Neuronal stem cell (in vitro differentiated cells): ENCODE results near the gene RFTN2.
A peak's percentile ranks its signal among the peaks of the same experiment; 100 is the strongest.

Experiments used
- DNase-seq: peaks from one replicate; pipeline ENCODE4 v3.0.0-alpha.2; 2013; ENCODE audit warnings: low spot score
- H2AFZ ChIP-seq: one replicate; pipeline ENCODE4 v1.6.1; 2013; ENCODE audit warnings: mild to moderate bottlenecking, low read length, inconsistent platforms
- H2AK5ac ChIP-seq: 2 replicates; pipeline ENCODE4 v1.6.1; 2013; ENCODE audit warnings: low read depth, mild to moderate bottlenecking, inconsistent platforms, low read length, moderate library complexity, mixed read lengths
- H2BK120ac ChIP-seq: 2 replicates; pipeline ENCODE4 v1.6.1; 2013; ENCODE audit warnings: low read depth, mild to moderate bottlenecking, inconsistent platforms, low read length, moderate library complexity, mixed read lengths
- H2BK12ac ChIP-seq: one replicate; pipeline ENCODE4 v1.6.1; 2013; ENCODE audit warnings: low read length, inconsistent platforms
- H2BK15ac ChIP-seq: 2 replicates; pipeline ENCODE4 v1.6.1; 2013; ENCODE audit warnings: mild to moderate bottlenecking, low read length, inconsistent platforms, mixed read lengths
- H2BK5ac ChIP-seq: one replicate; pipeline ENCODE4 v1.6.1; 2013; ENCODE audit warnings: inconsistent platforms, mild to moderate bottlenecking, low read length, moderate library complexity
- H3K14ac ChIP-seq: one replicate; pipeline ENCODE4 v1.6.1; 2013; ENCODE audit warnings: low read length, inconsistent platforms
- H3K18ac ChIP-seq: 2 replicates; pipeline ENCODE4 v1.6.1; 2013; ENCODE audit warnings: low read length, inconsistent platforms
- H3K23ac ChIP-seq: 2 replicates; pipeline ENCODE4 v1.6.1; 2013; ENCODE audit warnings: low read depth, mild to moderate bottlenecking, mixed read lengths, low read length, inconsistent platforms; ENCODE audit not compliant: poor library complexity
- H3K27ac ChIP-seq: replicated peaks from 3 replicates; pipeline ENCODE4 v1.5.1; 2013; ENCODE audit warnings: low read length, inconsistent platforms
- H3K27me3 ChIP-seq, 3 experiments: 2 replicates each; pipeline ENCODE4 v1.6.1; 2013; ENCODE audit warnings: low read length in 3 of 3, mild to moderate bottlenecking in 2 of 3, inconsistent platforms in 1 of 3, low read depth in 1 of 3, mixed read lengths in 1 of 3, moderate library complexity in 1 of 3; ENCODE audit not compliant: control insufficient read depth in 3 of 3, insufficient read depth in 3 of 3
- H3K36me3 ChIP-seq, 2 donors: replicated peaks in 1 of 2; 2 replicates each; pipeline ENCODE4 v1.6.1; 2013; ENCODE audit warnings: low read length in 2 of 2; ENCODE audit not compliant: control insufficient read depth in 2 of 2, insufficient read depth in 2 of 2
- H3K4ac ChIP-seq: 2 replicates; pipeline ENCODE4 v1.6.1; 2013; ENCODE audit warnings: inconsistent platforms, mild to moderate bottlenecking, low read length, moderate library complexity
- H3K4me1 ChIP-seq, 2 donors: 1 replicate in 1 of 2; 2 replicates in 1 of 2; pipeline ENCODE4 v1.6.1; 2013; ENCODE audit warnings: low read length in 2 of 2, low read depth in 1 of 2; ENCODE audit not compliant: control insufficient read depth in 2 of 2, insufficient read depth in 1 of 2
- H3K4me2 ChIP-seq: one replicate; pipeline ENCODE4 v1.6.1; 2013; ENCODE audit warnings: mild to moderate bottlenecking, low read length, inconsistent platforms; ENCODE audit not compliant: insufficient read depth, poor library complexity, severe bottlenecking
- H3K4me3 ChIP-seq, 2 donors: 2 replicates each; pipeline ENCODE4 v1.5.1; 2013; ENCODE audit warnings: low read length in 2 of 2, mild to moderate bottlenecking in 2 of 2, inconsistent platforms in 1 of 2, moderate library complexity in 1 of 2
- H3K79me1 ChIP-seq: one replicate; pipeline ENCODE4 v1.6.1; 2013; ENCODE audit warnings: low read depth, mild to moderate bottlenecking, inconsistent platforms, low read length, moderate library complexity
- H3K9ac ChIP-seq: one replicate; pipeline ENCODE4 v1.6.1; 2013; ENCODE audit warnings: mild to moderate bottlenecking, low read depth, low read length, inconsistent platforms; ENCODE audit not compliant: poor library complexity
- H3K9me3 ChIP-seq, 2 donors: replicated peaks in 1 of 2; 2 replicates each; pipeline versions ENCODE3 to v1.6.1; 2013; ENCODE audit warnings: low read length in 2 of 2, mild to moderate bottlenecking in 2 of 2, inconsistent platforms in 1 of 2, low read depth in 1 of 2, mixed read lengths in 1 of 2, moderate library complexity in 1 of 2; ENCODE audit not compliant: control insufficient read depth in 2 of 2, insufficient read depth in 1 of 2
- H4K8ac ChIP-seq: one replicate; pipeline ENCODE4 v1.6.1; 2013; ENCODE audit warnings: low read depth, mild to moderate bottlenecking, inconsistent platforms, low read length, moderate library complexity
- H4K91ac ChIP-seq: one replicate; pipeline ENCODE4 v1.6.1; 2013; ENCODE audit warnings: low read length, low read depth, mild to moderate bottlenecking, inconsistent platforms; ENCODE audit not compliant: poor library complexity
- WGBS, 2 donors: extraction: QIAGEN DNeasy Blood & Tissue Kit; methylation state at CpG; one replicate each; pipeline ENCODE4 v1.1.7; 2013; ENCODE audit warnings: missing lambda C conversion rate in 2 of 2, mixed read lengths in 1 of 2; ENCODE audit not compliant: insufficient read length in 2 of 2, insufficient replicate concordance in 1 of 2; ENCODE audit errors: extremely low coverage in 2 of 2; 5-methylcytosine and 5-hydroxymethylcytosine counted together

Gene RFTN2

GRCh38 chr2:197673106-197673505 is 2.3 kb downstream of the RFTN2 start:
- no peaks in the 10 kb centered on the region for H3K79me1 ChIP-seq
- no peak overlapping the region for H3K9ac ChIP-seq
- H2BK15ac ChIP-seq: no peak overlapping the region
- peak overlapping the region; percentile 60 for H2AFZ ChIP-seq
- no peak for DNase-seq
- no peak overlapping the region for H3K14ac ChIP-seq
- H2BK120ac ChIP-seq: no peak overlapping the region
- no peak overlapping the region for H3K23ac ChIP-seq
- H2BK5ac ChIP-seq: no peak overlapping the region
- no peak overlapping the region for H3K4ac ChIP-seq
- no peak overlapping the region for H2AK5ac ChIP-seq
- WGBS, 2 donors: no CpG with 5 or more reads among the region's 5 CpGs
- peak overlapping the region in 1 of 2 donors; percentile 52 for H3K4me3 ChIP-seq
- H4K8ac ChIP-seq: no peak overlapping the region
- H3K4me1 ChIP-seq: peaks cover 1 to 20% of the 10 kb centered on the region in 2 donors
- no peak overlapping the region for H2BK12ac ChIP-seq
- H3K4me2 ChIP-seq: peak overlapping the region; percentile 3
- H4K91ac ChIP-seq: no peak overlapping the region
- no peaks in the 10 kb centered on the region for H3K27me3 ChIP-seq
- peaks cover 1 to 8% of the 10 kb centered on the region in 2 donors for H3K9me3 ChIP-seq
- H3K18ac ChIP-seq: no peak overlapping the region
- peaks cover 0 to 4% of the 10 kb centered on the region in 2 donors for H3K36me3 ChIP-seq
- H3K27ac ChIP-seq: no peak overlapping the region

- WGBS, 2 donors: no CpG with 5 or more reads among the region's 1 CpG
- H4K91ac ChIP-seq: no peak overlapping the region
- no peak overlapping the region for H3K4me3 ChIP-seq
These were observed 3.0 kb downstream of the RFTN2 start for GRCh38 chr2:197672371-197672893.

GRCh38 chr2:197669077-197669476 is 6.3 kb downstream of the RFTN2 start:
- Histone ChIP-seq H4K91ac (no peak overlapping the region), H2BK120ac (no peak overlapping the region), H2BK15ac (no peak overlapping the region), H2BK5ac (no peak overlapping the region), H3K4ac (no peak overlapping the region), H3K4me1 (peaks cover 1 to 9% of the 10 kb centered on the region in 2 donors), H2BK12ac (no peak overlapping the region), H3K4me3 (no peak overlapping the region), H3K27me3 (no peaks in the 10 kb centered on the region), H4K8ac (no peak overlapping the region), H3K9ac (no peak overlapping the region), H3K36me3 (peaks cover 0 to 6% of the 10 kb centered on the region in 2 donors), H2AFZ (no peak overlapping the region), H3K18ac (no peak overlapping the region), H3K4me2 (no peak overlapping the region), H3K14ac (no peak overlapping the region), H2AK5ac (no peak overlapping the region), H3K27ac (no peak overlapping the region), H3K9me3 (peaks cover 2 to 37% of the 10 kb centered on the region in 2 donors), H3K79me1 (no peaks in the 10 kb centered on the region), H3K23ac (no peak overlapping the region)
- DNase-seq: no peak

More at GRCh38 chr2:197672371-197672893, 3.0 kb downstream of the RFTN2 start:
- Histone ChIP-seq H3K9me3 (peaks cover 2 to 14% of the 10 kb centered on the region in 2 donors), H3K4ac (no peak overlapping the region), H2BK120ac (no peak overlapping the region), H3K14ac (no peak overlapping the region), H2BK15ac (no peak overlapping the region), H3K27me3 (no peaks in the 10 kb centered on the region), H3K9ac (no peak overlapping the region), H2BK5ac (no peak overlapping the region), H4K8ac (no peak overlapping the region), H3K18ac (no peak overlapping the region), H3K79me1 (no peaks in the 10 kb centered on the region), H3K23ac (no peak overlapping the region), H3K36me3 (peaks cover 0 to 6% of the 10 kb centered on the region in 2 donors), H3K27ac (no peak overlapping the region), H2BK12ac (no peak overlapping the region), H3K4me2 (no peak overlapping the region), H3K4me1 (peaks cover 1 to 18% of the 10 kb centered on the region in 2 donors), H2AK5ac (no peak overlapping the region), H2AFZ (no peak overlapping the region)
- DNase-seq: no peak

- Histone ChIP-seq H4K8ac (no peak overlapping the region), H2AK5ac (no peak overlapping the region), H3K4me2 (no peak overlapping the region), H3K23ac (no peak overlapping the region), H2BK15ac (no peak overlapping the region), H3K4me1 (peaks cover under 1 to 5% of the 10 kb centered on the region in 2 donors), H4K91ac (no peak overlapping the region), H3K4me3 (no peak overlapping the region), H3K18ac (no peak overlapping the region), H3K4ac (no peak overlapping the region), H3K9me3 (peaks cover 2 to 38% of the 10 kb centered on the region in 2 donors), H3K27me3 (no peaks in the 10 kb centered on the region), H3K27ac (no peak overlapping the region), H2AFZ (no peak overlapping the region), H3K9ac (no peak overlapping the region), H3K14ac (no peak overlapping the region), H2BK120ac (no peak overlapping the region), H2BK5ac (no peak overlapping the region), H2BK12ac (no peak overlapping the region), H3K36me3 (peaks cover 0 to 6% of the 10 kb centered on the region in 2 donors), H3K79me1 (no peaks in the 10 kb centered on the region)
- WGBS, 2 donors: no CpG with 5 or more reads among the region's 3 CpGs
- DNase-seq: no peak
These were observed 7.1 kb downstream of the RFTN2 start for GRCh38 chr2:197668296-197668695.
